Kidney (tissue), 14 donors: Measurements from ENCODE around the gene ZFP36L1. TPM values are rescaled to one million over a fixed set of nuclear protein-coding genes. Genes with fewer than 3 reads are reported as not detected.

Experiments
- DNase-seq, 5 donors: peaks; one replicate each; pipeline ENCODE4 v3.0.0-alpha.2; 2013 to 2020
- FAIRE-seq: peaks from 2 replicates; lab custom pipeline; 2012; peaks lifted over from hg19 to GRCh38; lab: Jason Lieb, UNC
- H3K27ac ChIP-seq, 2 donors: one replicate each; pipeline ENCODE4 v1.7.0; 2013; ENCODE audit warnings: low read depth in 2 of 2, low read length in 2 of 2, inconsistent platforms in 1 of 2
- H3K27me3 ChIP-seq: one replicate; pipeline ENCODE4 v1.7.1; 2013; ENCODE audit warnings: low read length, inconsistent platforms; ENCODE audit not compliant: control insufficient read depth, insufficient read depth
- H3K36me3 ChIP-seq, 3 donors: one replicate each; pipeline versions ENCODE4 v1.7.0 to v1.7.1; 2013; ENCODE audit warnings: low read length in 3 of 3, control low read depth in 1 of 3, inconsistent platforms in 1 of 3; ENCODE audit not compliant: insufficient read depth in 3 of 3, control insufficient read depth in 2 of 3
- H3K4me1 ChIP-seq, 3 donors: one replicate each; pipeline versions ENCODE4 v1.7.0 to v1.7.1; 2013; ENCODE audit warnings: low read length in 3 of 3, inconsistent platforms in 1 of 3, low read depth in 1 of 3; ENCODE audit not compliant: control insufficient read depth in 2 of 3, insufficient read depth in 2 of 3
- H3K4me3 ChIP-seq, 3 donors: one replicate each; pipeline versions ENCODE4 v1.7.0 to v1.8.1; 2013; ENCODE audit warnings: low read length in 3 of 3, control low read depth in 1 of 3, inconsistent platforms in 1 of 3
- H3K9ac ChIP-seq, 3 donors: one replicate each; pipeline versions ENCODE4 v1.7.0 to v1.7.1; 2013; ENCODE audit warnings: low read length in 3 of 3, control low read depth in 1 of 3, inconsistent platforms in 1 of 3
- H3K9me3 ChIP-seq, 3 donors: one replicate each; pipeline versions ENCODE4 v1.7.0 to v1.7.1; 2013; ENCODE audit warnings: low read length in 3 of 3, control low read depth in 1 of 3, inconsistent platforms in 1 of 3; ENCODE audit not compliant: control insufficient read depth in 2 of 3, insufficient read depth in 1 of 3
- intact Hi-C: fragments of 100-400 bp; cut with DNase I; formaldehyde crosslinking; loops from one replicate; pipeline ENCODE4 v1.11.1; 2022
- polyA plus RNA-seq: library from polyadenylated mRNA; stranded (reverse); fragments of 350-450 nt; fragmentation: Illumina TruSeq; extraction: RNeasy Lipid Tissue Mini Kit (QIAGEN cat#74804); gene quantifications from one replicate; pipeline ENCODE4 v1.2.3, GENCODE V29; 2014; ENCODE audit warnings: low read depth, low replicate concordance; ENCODE audit not compliant: insufficient read depth
- total RNA-seq: library from RNA; stranded (reverse); fragmentation: NEBNext Ultra II Directional; extraction: Animal tissue kit (Norgen Biotek cat#: 25700); gene quantifications from one replicate; pipeline ENCODE4 v1.2.1, GENCODE V29; 2021
- TF ChIP-seq, protein P1 (sequence below): IDR thresholded peaks from 3 replicates; pipeline ENCODE4 v1.5.1; 2012; ENCODE audit warnings: mild to moderate bottlenecking, moderate library complexity, borderline replicate concordance; ENCODE audit not compliant: insufficient read depth; ENCODE audit errors: extremely low read depth
- donor health status: control.
- donor health status: control.
- donor health status: control.
- donor health status: control.
- donor health status: control.
- donor health status: DM: yes; HTN: yes; CAD: no.
- donor health status: Normal renal cell carcinoma (clear cell type).

The ZFP36L1 gene
- total and polyA plus RNA-seq, 2 donors from 2014 or later: 73.3 to 289 TPM

DNA sequence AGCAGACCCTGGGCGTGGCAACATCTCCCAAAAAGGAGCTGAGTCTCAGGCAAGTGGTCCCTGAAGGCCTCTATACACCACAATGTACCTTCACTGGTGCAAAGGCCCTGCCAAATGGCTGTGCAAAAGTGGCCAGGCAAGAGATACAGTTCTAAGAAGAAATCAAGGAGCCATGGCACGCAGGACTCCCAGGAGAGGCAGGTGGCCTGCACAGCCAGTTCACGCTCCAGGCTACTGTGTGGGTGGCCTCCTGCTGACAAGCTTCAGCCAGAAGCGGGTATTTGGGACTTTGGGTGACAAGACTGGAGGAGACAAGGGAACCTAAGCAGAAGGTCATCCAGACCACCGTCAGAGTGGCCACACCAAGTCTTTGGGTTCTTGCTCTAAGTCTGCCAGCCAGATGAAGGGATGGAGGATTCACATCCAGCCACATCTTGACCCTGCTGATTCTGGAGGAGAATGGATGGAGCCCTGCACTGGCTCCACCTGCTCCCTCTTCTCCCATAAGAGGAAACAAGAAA lies 20.5 kb upstream of the ZFP36L1 start:
- DNase-seq: peak in 1 of 5 donors; percentile 11
- Histone ChIP-seq H3K9ac (peak overlapping the region in 1 of 3 donors; percentile 71), H3K4me3 (no peak overlapping the region), H3K27ac (peak overlapping the region; percentile 97 to 99), H3K36me3 (no peaks in the 10 kb centered on the region), H3K9me3 (no peaks in the 10 kb centered on the region), H3K4me1 (peaks cover 16 to 38% (median 30%) of the 10 kb centered on the region in 3 donors), H3K27me3 (no peaks in the 10 kb centered on the region)
- TF ChIP-seq, protein P1, sequence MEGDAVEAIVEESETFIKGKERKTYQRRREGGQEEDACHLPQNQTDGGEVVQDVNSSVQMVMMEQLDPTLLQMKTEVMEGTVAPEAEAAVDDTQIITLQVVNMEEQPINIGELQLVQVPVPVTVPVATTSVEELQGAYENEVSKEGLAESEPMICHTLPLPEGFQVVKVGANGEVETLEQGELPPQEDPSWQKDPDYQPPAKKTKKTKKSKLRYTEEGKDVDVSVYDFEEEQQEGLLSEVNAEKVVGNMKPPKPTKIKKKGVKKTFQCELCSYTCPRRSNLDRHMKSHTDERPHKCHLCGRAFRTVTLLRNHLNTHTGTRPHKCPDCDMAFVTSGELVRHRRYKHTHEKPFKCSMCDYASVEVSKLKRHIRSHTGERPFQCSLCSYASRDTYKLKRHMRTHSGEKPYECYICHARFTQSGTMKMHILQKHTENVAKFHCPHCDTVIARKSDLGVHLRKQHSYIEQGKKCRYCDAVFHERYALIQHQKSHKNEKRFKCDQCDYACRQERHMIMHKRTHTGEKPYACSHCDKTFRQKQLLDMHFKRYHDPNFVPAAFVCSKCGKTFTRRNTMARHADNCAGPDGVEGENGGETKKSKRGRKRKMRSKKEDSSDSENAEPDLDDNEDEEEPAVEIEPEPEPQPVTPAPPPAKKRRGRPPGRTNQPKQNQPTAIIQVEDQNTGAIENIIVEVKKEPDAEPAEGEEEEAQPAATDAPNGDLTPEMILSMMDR: no peak
- intact Hi-C loops: loop anchor here (10.0 kb wide), 1 partner anchor 569 kb away; no protein-coding TSS in a partner anchor
- FAIRE-seq: no peak

DNA sequence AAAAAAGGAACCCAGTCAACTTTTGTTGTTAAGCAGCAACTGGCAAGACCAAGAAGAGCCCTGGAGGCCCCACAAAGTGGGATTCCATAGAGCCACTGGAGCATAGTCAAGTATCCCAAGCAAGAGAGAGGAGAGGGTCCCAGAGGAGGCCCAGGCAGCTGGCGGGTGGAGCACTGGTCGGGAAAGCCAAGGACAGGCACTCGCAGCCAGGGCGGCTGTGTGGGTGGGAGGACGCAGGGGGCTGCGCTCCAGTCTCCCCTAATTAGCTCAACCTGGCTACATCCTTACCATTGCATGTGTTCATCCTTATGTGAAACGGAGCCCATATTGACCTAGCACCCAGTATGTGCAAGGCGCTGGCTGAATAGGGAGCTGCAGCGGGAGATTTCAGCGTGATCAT lies 18.3 kb upstream of the ZFP36L1 start:
- H3K9ac ChIP-seq: no peak overlapping the region
- intact Hi-C loops: loop anchor here (10.0 kb wide), 1 partner anchor 566 kb away; no protein-coding TSS in a partner anchor
- no peaks in the 10 kb centered on the region for H3K36me3 ChIP-seq
- FAIRE-seq (no peak), DNase-seq (peak in 1 of 5 donors; percentile 22)
- H3K4me3 ChIP-seq: no peak overlapping the region
- peaks cover 16 to 45% (median 43%) of the 10 kb centered on the region in 3 donors for H3K4me1 ChIP-seq
- no peaks in the 10 kb centered on the region for H3K9me3 ChIP-seq
- TF ChIP-seq, protein P1: no peak
- H3K27ac ChIP-seq: no peak overlapping the region
- H3K27me3 ChIP-seq: no peaks in the 10 kb centered on the region

DNA sequence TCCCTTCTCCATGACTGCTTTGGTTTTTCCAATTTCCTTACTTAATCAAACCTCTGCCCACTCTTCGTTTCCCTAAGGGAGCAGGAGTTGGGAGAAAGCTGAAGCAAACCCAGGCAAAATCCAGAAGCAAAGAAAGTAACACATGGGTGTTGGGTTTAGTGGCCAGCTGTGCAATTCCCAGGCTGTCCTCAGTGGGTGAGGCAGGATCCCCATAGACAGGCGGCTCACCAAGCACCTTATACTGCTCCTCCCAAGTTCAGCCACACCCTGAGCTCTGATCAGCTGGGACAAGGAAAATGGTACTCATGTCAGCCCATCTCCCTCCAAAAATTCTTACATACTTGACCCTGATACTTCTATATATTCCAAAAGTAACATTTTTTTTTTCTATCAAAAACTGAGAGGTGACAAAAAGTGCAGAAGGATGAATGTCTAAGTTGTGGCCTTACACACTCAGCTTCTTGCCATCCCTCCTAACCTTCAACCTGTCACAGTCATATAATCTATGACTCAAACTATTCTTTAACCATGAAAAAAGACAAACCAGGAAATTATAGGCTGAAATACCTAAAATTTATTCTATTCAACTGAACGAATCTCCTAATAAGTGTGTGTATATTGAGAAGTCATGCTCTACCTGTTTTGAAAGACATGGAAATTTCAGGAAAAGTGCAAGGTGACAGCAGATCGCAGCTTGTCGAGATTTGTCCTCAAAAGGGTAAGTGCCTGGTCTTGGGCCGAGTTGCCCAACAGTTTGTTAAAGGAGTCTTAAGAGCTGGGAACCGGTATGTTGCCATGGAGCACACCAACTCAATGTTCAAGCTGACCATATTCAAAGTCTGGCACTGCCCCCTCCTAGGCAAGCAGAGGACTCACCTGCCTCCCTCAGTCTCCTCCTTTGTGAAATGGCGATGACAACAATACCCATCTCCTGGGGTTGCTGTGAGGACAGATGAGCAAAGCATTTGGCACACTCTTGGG lies 17.6 kb upstream of the ZFP36L1 start:
- intact Hi-C loops: loop anchor here (10.0 kb wide), 1 partner anchor 566 kb away; no protein-coding TSS in a partner anchor
- peaks cover 13 to 39% (median 36%) of the 10 kb centered on the region in 3 donors for H3K4me1 ChIP-seq

More for the DNA sequence above, 17.6 kb upstream of the ZFP36L1 start:
- H3K4me3 ChIP-seq: no peak overlapping the region
- DNase-seq (peak in 1 of 5 donors; percentile 2), FAIRE-seq (no peak)
- no peak overlapping the region for H3K27ac ChIP-seq
- TF ChIP-seq, protein P1: no peak
- H3K9me3 ChIP-seq: no peaks in the 10 kb centered on the region
- no peak overlapping the region for H3K9ac ChIP-seq
- H3K36me3 ChIP-seq: no peaks in the 10 kb centered on the region
- H3K27me3 ChIP-seq: no peaks in the 10 kb centered on the region
